Dendritic cell treated with granulocyte-macrophage colony-stimulating factor and Interleukin-4, amounts not matched to agents 40 ng/mL and 50 ng/mL, for 4 days (primary cell): ENCODE results near the gene RGCC.
"Not testable (repeated sequence)": the region's sequence is repeated elsewhere in the genome, so short reads cannot be mapped to it uniquely, and the experiment has no call there.

ENCODE experiments used
- H3K27ac Mint-ChIP-seq: one replicate; pipeline ENCODE4 v1.8.0; 2022; ENCODE audit warnings: mild to moderate bottlenecking, mixed read lengths
- H3K27me3 Mint-ChIP-seq: one replicate; pipeline ENCODE4 v1.8.0; 2022; ENCODE audit warnings: mild to moderate bottlenecking, mixed read lengths
- H3K36me3 Mint-ChIP-seq: one replicate; pipeline ENCODE4 v1.8.0; 2022; ENCODE audit warnings: low read depth, mixed read lengths
- H3K4me1 Mint-ChIP-seq: one replicate; pipeline ENCODE4 v1.8.0; 2022; ENCODE audit warnings: low read depth, mixed read lengths
- H3K4me3 Mint-ChIP-seq: one replicate; pipeline ENCODE4 v1.8.0; 2022; ENCODE audit warnings: mild to moderate bottlenecking, moderate library complexity, mixed read lengths
- H3K9me3 Mint-ChIP-seq: one replicate; pipeline ENCODE4 v1.8.0; 2022; ENCODE audit warnings: mixed read lengths
- intact Hi-C: fragments of 100-400 bp; cut with micrococcal nuclease; formaldehyde crosslinking; loops from one replicate; pipeline ENCODE4 v1.15.0; 2022

Gene RGCC, protein sequence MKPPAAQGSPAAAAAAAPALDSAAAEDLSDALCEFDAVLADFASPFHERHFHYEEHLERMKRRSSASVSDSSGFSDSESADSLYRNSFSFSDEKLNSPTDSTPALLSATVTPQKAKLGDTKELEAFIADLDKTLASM

GRCh38 chr13:41456768-41457588 lies at the start of gene RGCC:
TSS of gene RGCC (plus strand) at chr13:41457550. CDS start at chr13:41457708, 158 bp downstream.
- peak within 1 kb of the TSS; percentile 83 for H3K27ac Mint-ChIP-seq
- H3K4me3 Mint-ChIP-seq = peak within 1 kb of the TSS; percentile 80
- H3K4me1 Mint-ChIP-seq = peaks cover 52% of the 10 kb centered on the region
- peaks cover 6% of the 10 kb centered on the region for H3K36me3 Mint-ChIP-seq
- no peaks in the 10 kb centered on the region for H3K9me3 Mint-ChIP-seq
- peaks cover 28% of the 10 kb centered on the region for H3K27me3 Mint-ChIP-seq
- intact Hi-C loops = loop anchor here (1.0 kb wide), 1 partner anchor 8 kb away; no protein-coding TSS in a partner anchor

GRCh38 chr13:41408121-41408520 lies 49.2 kb upstream of the RGCC start:
- Mint-ChIP-seq H3K27me3 (no peaks in the 10 kb centered on the region), H3K27ac (no peak overlapping the region), H3K4me1 (no peaks in the 10 kb centered on the region), H3K9me3 (no peaks in the 10 kb centered on the region), H3K4me3 (no peak overlapping the region), H3K36me3 (no peaks in the 10 kb centered on the region)
- intact Hi-C loops = no loop called here

DNA sequence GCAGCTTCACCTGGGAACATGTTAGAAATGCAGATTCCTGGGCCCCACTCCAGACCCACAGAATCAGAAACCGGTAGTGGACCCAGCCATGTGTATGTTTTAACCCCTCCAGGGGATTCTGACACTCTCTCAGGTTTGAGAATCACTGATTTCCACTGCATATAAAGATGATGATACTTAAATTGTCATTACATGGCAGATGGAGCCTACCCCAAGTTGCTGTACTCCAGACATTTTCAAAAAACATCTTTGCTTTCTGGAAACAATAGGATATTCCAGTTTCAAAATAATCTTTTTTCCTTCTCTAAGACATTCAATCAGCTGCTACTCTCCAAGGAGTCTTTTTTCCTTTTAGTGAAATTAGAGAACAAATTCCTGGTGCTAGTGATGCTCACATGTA lies 48.6 kb upstream of the RGCC start:
- Mint-ChIP-seq H3K36me3 (no peaks in the 10 kb centered on the region), H3K4me3 (no peak overlapping the region), H3K27ac (no peak overlapping the region), H3K27me3 (no peaks in the 10 kb centered on the region), H3K4me1 (no peaks in the 10 kb centered on the region), H3K9me3 (no peaks in the 10 kb centered on the region)
- intact Hi-C loops = no loop called here

GRCh38 chr13:41409611-41410010 lies 47.7 kb upstream of the RGCC start:
- Mint-ChIP-seq H3K4me3 (no peak overlapping the region), H3K27ac (no peak overlapping the region), H3K9me3 (no peaks in the 10 kb centered on the region), H3K4me1 (no peaks in the 10 kb centered on the region), H3K27me3 (no peaks in the 10 kb centered on the region), H3K36me3 (no peaks in the 10 kb centered on the region)
- intact Hi-C loops = loop anchor here (2.0 kb wide), 1 partner anchor 243 kb away; no protein-coding TSS in a partner anchor

GRCh38 chr13:41411060-41411459 lies 46.3 kb upstream of the RGCC start:
- intact Hi-C loops = loop anchor here (2.0 kb wide), 1 partner anchor 242 kb away; no protein-coding TSS in a partner anchor
- H3K36me3 Mint-ChIP-seq = no peaks in the 10 kb centered on the region
- no peaks in the 10 kb centered on the region for H3K9me3 Mint-ChIP-seq
- H3K27me3 Mint-ChIP-seq = no peaks in the 10 kb centered on the region
- no peak overlapping the region for H3K4me3 Mint-ChIP-seq
- no peak overlapping the region for H3K27ac Mint-ChIP-seq
- no peaks in the 10 kb centered on the region for H3K4me1 Mint-ChIP-seq

GRCh38 chr13:41411522-41411921 lies 45.8 kb upstream of the RGCC start:
- Mint-ChIP-seq H3K36me3 (no peaks in the 10 kb centered on the region), H3K27ac (no peak overlapping the region), H3K27me3 (no peaks in the 10 kb centered on the region), H3K9me3 (no peaks in the 10 kb centered on the region), H3K4me3 (no peak overlapping the region), H3K4me1 (no peaks in the 10 kb centered on the region)
- intact Hi-C loops = loop anchor here (2.0 kb wide), 1 partner anchor 241 kb away; no protein-coding TSS in a partner anchor

- no peaks in the 10 kb centered on the region for H3K9me3 Mint-ChIP-seq
- intact Hi-C loops = no loop called here
- H3K27ac Mint-ChIP-seq = no peak overlapping the region
- H3K27me3 Mint-ChIP-seq = no peaks in the 10 kb centered on the region
- H3K36me3 Mint-ChIP-seq = no peaks in the 10 kb centered on the region
- no peaks in the 10 kb centered on the region for H3K4me1 Mint-ChIP-seq
- H3K4me3 Mint-ChIP-seq = no peak overlapping the region
Measured at GRCh38 chr13:41413872-41414271, 43.5 kb upstream of the RGCC start.

GRCh38 chr13:41416276-41416675 lies 41.1 kb upstream of the RGCC start:
- H3K4me3 Mint-ChIP-seq = no peak overlapping the region
- H3K9me3 Mint-ChIP-seq = no peaks in the 10 kb centered on the region
- intact Hi-C loops = no loop called here
- H3K36me3 Mint-ChIP-seq = no peaks in the 10 kb centered on the region
- no peak overlapping the region for H3K27ac Mint-ChIP-seq
- H3K4me1 Mint-ChIP-seq = no peaks in the 10 kb centered on the region
- H3K27me3 Mint-ChIP-seq = no peaks in the 10 kb centered on the region

DNA sequence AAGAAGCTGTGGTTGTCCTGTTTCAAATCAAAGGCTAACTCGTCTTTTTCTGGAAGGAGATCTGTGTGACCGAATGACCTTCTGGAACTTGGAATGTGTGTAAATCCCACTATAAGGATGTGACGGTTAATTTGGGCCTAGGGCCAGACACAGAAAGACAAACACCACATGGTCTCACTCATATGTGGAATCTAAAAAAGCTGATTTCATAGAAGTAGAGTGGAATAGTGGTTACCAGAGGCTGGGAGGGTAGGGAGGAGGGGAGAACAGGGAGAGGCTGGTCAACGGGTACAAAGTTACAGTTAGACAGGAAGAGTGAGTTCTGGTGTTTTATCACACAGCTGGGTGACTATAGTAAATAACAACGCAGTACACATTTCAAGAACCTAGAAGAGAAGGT lies 39.3 kb upstream of the RGCC start:
- intact Hi-C loops = no loop called here
- no peaks in the 10 kb centered on the region for H3K27me3 Mint-ChIP-seq

GRCh38 chr13:41418731-41419130 lies 38.6 kb upstream of the RGCC start:
- no peaks in the 10 kb centered on the region for H3K9me3 Mint-ChIP-seq
- H3K27me3 Mint-ChIP-seq = no peaks in the 10 kb centered on the region
- no peaks in the 10 kb centered on the region for H3K36me3 Mint-ChIP-seq
- H3K4me1 Mint-ChIP-seq = no peaks in the 10 kb centered on the region
- H3K27ac Mint-ChIP-seq = no peak overlapping the region
- no peak overlapping the region for H3K4me3 Mint-ChIP-seq
- intact Hi-C loops = no loop called here

More for the DNA sequence above, 39.3 kb upstream of the RGCC start:
- Mint-ChIP-seq H3K9me3 (no peaks in the 10 kb centered on the region), H3K27ac (no peak overlapping the region), H3K4me3 (no peak overlapping the region), H3K36me3 (no peaks in the 10 kb centered on the region), H3K4me1 (no peaks in the 10 kb centered on the region)

DNA sequence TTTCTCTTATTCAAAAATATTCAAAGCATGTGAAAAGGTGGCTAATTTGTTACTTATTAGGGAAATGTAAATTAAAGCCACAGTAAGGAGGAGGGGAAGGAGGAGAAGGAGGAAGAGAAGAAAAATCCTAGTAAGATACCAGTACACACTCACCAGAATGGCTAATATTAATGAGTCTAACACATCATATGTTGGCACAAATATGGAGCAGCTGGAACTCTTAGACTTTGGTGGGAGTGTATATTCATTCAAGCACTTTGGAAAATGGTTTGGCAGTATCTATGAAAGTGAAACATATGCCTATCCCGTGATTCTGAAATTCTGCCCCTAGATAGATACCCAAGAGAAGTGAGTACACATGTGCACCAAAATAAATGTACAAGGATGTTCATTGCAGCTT lies 38.1 kb upstream of the RGCC start:
- H3K9me3 Mint-ChIP-seq = no peaks in the 10 kb centered on the region
- no peaks in the 10 kb centered on the region for H3K36me3 Mint-ChIP-seq
- no peak overlapping the region for H3K27ac Mint-ChIP-seq
- H3K4me3 Mint-ChIP-seq = no peak overlapping the region
- no peaks in the 10 kb centered on the region for H3K4me1 Mint-ChIP-seq
- intact Hi-C loops = no loop called here
- H3K27me3 Mint-ChIP-seq = no peaks in the 10 kb centered on the region

DNA sequence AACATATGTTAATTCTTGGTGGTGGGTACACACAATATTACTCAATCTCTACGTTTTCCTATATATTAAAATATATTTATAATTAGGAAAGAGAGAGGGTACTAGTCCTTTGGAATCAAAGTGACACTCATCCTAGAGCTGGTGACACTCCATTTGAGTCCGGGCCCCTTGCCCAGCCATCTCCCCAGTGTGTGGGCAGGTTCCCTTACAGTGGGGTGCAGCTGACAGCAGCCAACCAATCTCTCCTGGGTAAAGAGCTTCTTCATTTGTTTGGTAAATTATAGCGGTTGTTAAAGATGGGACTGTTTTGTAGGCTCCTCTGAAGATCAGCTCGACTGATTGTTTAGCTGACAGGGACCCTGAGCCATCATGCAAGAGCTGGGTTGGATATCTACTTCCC lies 37.2 kb upstream of the RGCC start:
- no peak overlapping the region for H3K27ac Mint-ChIP-seq

GRCh38 chr13:41421330-41421729 lies 36.0 kb upstream of the RGCC start:
- H3K4me3 Mint-ChIP-seq, H3K4me1 Mint-ChIP-seq, H3K36me3 Mint-ChIP-seq, H3K27me3 Mint-ChIP-seq, H3K27ac Mint-ChIP-seq, intact Hi-C loops, H3K9me3 Mint-ChIP-seq: not testable (repeated sequence)

More for the DNA sequence above, 37.2 kb upstream of the RGCC start:
- Mint-ChIP-seq H3K36me3 (no peaks in the 10 kb centered on the region), H3K4me3 (no peak overlapping the region), H3K27me3 (no peaks in the 10 kb centered on the region), H3K4me1 (no peaks in the 10 kb centered on the region), H3K9me3 (no peaks in the 10 kb centered on the region)
- intact Hi-C loops = no loop called here

DNA sequence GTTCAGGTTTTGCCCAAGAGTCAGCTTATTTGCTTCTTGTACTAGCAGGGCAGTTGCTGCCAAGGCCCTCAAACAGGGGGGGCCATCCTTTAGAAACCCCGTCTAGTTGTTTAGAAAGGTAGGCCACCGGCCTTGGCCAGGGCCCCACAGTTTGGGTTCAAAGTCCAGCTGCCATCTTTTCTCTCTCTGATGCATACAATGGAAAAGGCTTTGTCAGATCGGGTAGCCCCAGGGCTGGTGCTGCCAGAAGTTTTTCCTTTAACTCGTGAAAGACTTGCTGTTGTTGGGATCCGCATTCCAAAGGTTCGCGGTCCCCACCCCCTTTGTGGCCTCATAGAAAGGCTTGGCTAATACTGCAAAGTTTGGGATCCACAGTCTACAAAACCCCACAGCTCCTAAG lies 35.4 kb upstream of the RGCC start:
- H3K9me3 Mint-ChIP-seq, H3K4me3 Mint-ChIP-seq, intact Hi-C loops, H3K36me3 Mint-ChIP-seq, H3K27ac Mint-ChIP-seq, H3K27me3 Mint-ChIP-seq, H3K4me1 Mint-ChIP-seq: not testable (repeated sequence)
